OCI-LY3 (cell line): ENCODE data around the gene BAZ1B.

Experiments used
- CTCF ChIP-seq: fragments of 200-600, 300-600 bp; sonication (generic); IDR thresholded peaks from 2 replicates; pipeline ENCODE4 v1.5.1; 2014; ENCODE audit warnings: antibody characterized with exemption, low read length, low read depth
- EZH2phosphoT487 ChIP-seq: fragments of 200-600 bp; shearing (Covaris generic); IDR thresholded peaks from 2 replicates; pipeline ENCODE4 v1.6.1; 2018; ENCODE audit warnings: antibody characterized with exemption, mixed run types, low read depth

GRCh38 chr7:73439410-73439704, 82.7 kb downstream of the BAZ1B start:
- TF ChIP-seq CTCF = no peak
- no peak for TF ChIP-seq EZH2phosphoT487
